ENCODE data around the gene TDP2.
"Not testable (repeated sequence)": the region's sequence is repeated elsewhere in the genome, so short reads cannot be mapped to it uniquely, and the experiment has no call there.

GRCh38 chr6:24678792-24679352 is 12.2 kb upstream of the TDP2 start:
- TF ChIP-seq CTCF, POLR2A, POLR2AphosphoS5 (IDR thresholded peaks at IDR 0.05): not testable (repeated sequence)

Data from breast epithelium (tissue), 3 donors.